Uterus (tissue), 4 donors: Measurements from ENCODE around the gene YBX2. TPM values are rescaled to one million over a fixed set of nuclear protein-coding genes. Genes with fewer than 3 reads are reported as not detected.
A peak's percentile ranks its signal among the peaks of the same experiment; 100 is the strongest.

ENCODE experiments used
- DNase-seq, 2 donors: peaks; one replicate each; pipeline ENCODE4 v3.0.0-alpha.2; 2019 to 2020
- H3K27ac ChIP-seq, 2 donors: fragments of 200-600 bp; sonication (generic); 1 replicate in 1 of 2; 2 replicates in 1 of 2; pipeline ENCODE4 v1.5.1; 2016 to 2018
- H3K27me3 ChIP-seq, 2 donors: fragments of 200-600 bp; sonication (generic); one replicate each; pipeline ENCODE4 v1.5.1; 2018 to 2019; ENCODE audit warnings: control low read depth in 1 of 2
- H3K36me3 ChIP-seq, 2 donors: fragments of 200-600 bp; sonication (generic); one replicate each; pipeline ENCODE4 v1.5.1; 2019; ENCODE audit warnings: control low read depth in 1 of 2
- H3K4me1 ChIP-seq, 2 donors: fragments of 200-600 bp; sonication (generic); one replicate each; pipeline ENCODE4 v1.5.1; 2018 to 2019; ENCODE audit warnings: control low read depth in 1 of 2
- H3K4me3 ChIP-seq, 2 donors: fragments of 200-600 bp; sonication (generic); 1 replicate in 1 of 2; 2 replicates in 1 of 2; pipeline ENCODE4 v1.5.1; 2018 to 2019; ENCODE audit warnings: mild to moderate bottlenecking in 1 of 2
- H3K9me3 ChIP-seq, 2 donors: fragments of 200-600 bp; sonication (generic); one replicate each; pipeline ENCODE4 v1.5.1; 2019; ENCODE audit warnings: control low read depth in 1 of 2
- CTCF ChIP-seq, 4 experiments: fragments of 200-600 bp in 2 of 4; fragments of 450-650 bp in 2 of 4; sonication (generic) in 2 of 4; IDR thresholded peaks; one replicate each; pipeline ENCODE4 v1.5.1; 2016 to 2019; ENCODE audit warnings: antibody characterized with exemption in 4 of 4, mild to moderate bottlenecking in 2 of 4, moderate library complexity in 1 of 4
- POLR2A ChIP-seq, 2 donors: fragments of 450-650 bp; IDR thresholded peaks; one replicate each; pipeline ENCODE4 v1.6.1; 2016; ENCODE audit warnings: antibody characterized with exemption in 2 of 2, mild to moderate bottlenecking in 1 of 2, moderate library complexity in 1 of 2
- intact Hi-C: fragments of 100-400 bp; cut with DNase I; formaldehyde crosslinking; loops from one replicate; pipeline ENCODE4 v1.15.1; 2023; ENCODE audit warnings: low total_unique reads
- total RNA-seq, 4 donors: library from RNA; depleted of rRNA in 3 of 4; stranded (reverse); fragments of >200 nt in 3 of 4; gene quantifications; one replicate each; pipeline versions ENCODE4 v1.1.0 to v1.2.4, GENCODE V29; 2014 to 2023
- donor health status: DM: yes; HTN: yes; CAD: no.

YBX2 gene
- total RNA-seq, 4 donors from 2014 or later, result 2.4 to 4.4 TPM; not detected in 2

- Histone ChIP-seq H3K4me3 (peak within 1 kb of the TSS; percentile 34 to 42), H3K27me3 (no peaks in the 10 kb centered on the region), H3K36me3 (no peaks in the 10 kb centered on the region), H3K27ac (peak within 1 kb of the TSS; percentile 75 to 90), H3K4me1 (peaks cover 0 to 16% of the 10 kb centered on the region in 2 donors), H3K9me3 (no peaks in the 10 kb centered on the region)
- intact Hi-C loops, result loop anchor here (2.0 kb wide), 1 partner anchor 15 kb away; no protein-coding TSS in a partner anchor
- peak in 1 of 2 donors; percentile 31 for TF ChIP-seq POLR2A (IDR thresholded peaks at IDR 0.05)
- TF ChIP-seq CTCF (IDR thresholded peaks at IDR 0.05), result peak in 1 of 4 experiments; percentile 21
- DNase-seq, result peak; percentile 93 to 95
These were observed 13.1 kb downstream of the YBX2 start, which contains the start of gene SLC2A4 for GRCh38 chr17:7281074-7281952. Gene SLC2A4, plus strand, starts transcription at chr17:7281718. Its CDS starts 217 bp downstream, at chr17:7281935.

DNA sequence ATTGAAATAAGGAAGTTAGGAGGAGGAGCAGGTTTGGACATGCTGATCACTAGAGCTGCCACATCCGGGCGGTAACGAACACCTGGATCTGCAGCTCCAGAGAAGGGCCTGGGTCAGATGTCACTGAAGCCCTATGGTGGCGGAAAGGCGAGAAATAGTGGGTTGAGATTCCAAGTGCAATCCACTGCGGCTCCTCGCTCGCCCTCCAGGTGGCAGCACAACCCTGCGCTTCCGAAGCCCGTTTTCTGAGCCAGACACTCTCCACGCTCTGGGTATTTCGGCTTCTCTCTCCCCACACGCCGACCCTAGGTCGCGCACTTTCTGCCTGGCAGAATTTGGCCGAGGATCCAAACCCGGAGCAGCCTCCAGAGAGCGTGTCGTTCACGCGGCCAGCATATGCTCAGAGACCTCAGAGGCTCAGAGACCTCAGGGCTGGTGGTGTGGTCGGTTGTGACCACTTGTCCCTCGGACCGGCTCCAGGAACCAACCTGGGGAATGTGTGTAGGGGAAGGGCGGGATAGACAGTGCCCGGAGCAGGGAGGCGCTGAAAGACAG, 13.8 kb downstream of the YBX2 start:
- TF ChIP-seq POLR2A (IDR thresholded peaks at IDR 0.05), result no peak
- TF ChIP-seq CTCF (IDR thresholded peaks at IDR 0.05), result peak; percentile 94 to 98 (median 96)
- peak overlapping the region; percentile 75 to 90 for H3K27ac ChIP-seq
- peak overlapping the region; percentile 34 to 42 for H3K4me3 ChIP-seq
- H3K27me3 ChIP-seq, result no peaks in the 10 kb centered on the region
- no peaks in the 10 kb centered on the region for H3K36me3 ChIP-seq
- intact Hi-C loops, result loop anchor here (2.0 kb wide), 1 partner anchor 16 kb away; no protein-coding TSS in a partner anchor
- peak; percentile 77 to 87 for DNase-seq
- H3K9me3 ChIP-seq, result no peaks in the 10 kb centered on the region
- peaks cover 0 to 16% of the 10 kb centered on the region in 2 donors for H3K4me1 ChIP-seq

- TF ChIP-seq POLR2A (IDR thresholded peaks at IDR 0.05), result no peak
- TF ChIP-seq CTCF (IDR thresholded peaks at IDR 0.05), result no peak
- intact Hi-C loops, result no loop called here
- Histone ChIP-seq H3K9me3 (no peaks in the 10 kb centered on the region), H3K27ac (no peak overlapping the region), H3K27me3 (no peaks in the 10 kb centered on the region), H3K36me3 (no peaks in the 10 kb centered on the region), H3K4me3 (no peak overlapping the region), H3K4me1 (peaks cover 0 to 16% of the 10 kb centered on the region in 2 donors)
- no peak for DNase-seq
These were observed 15.0 kb downstream of the YBX2 start for GRCh38 chr17:7279448-7279847.

DNA sequence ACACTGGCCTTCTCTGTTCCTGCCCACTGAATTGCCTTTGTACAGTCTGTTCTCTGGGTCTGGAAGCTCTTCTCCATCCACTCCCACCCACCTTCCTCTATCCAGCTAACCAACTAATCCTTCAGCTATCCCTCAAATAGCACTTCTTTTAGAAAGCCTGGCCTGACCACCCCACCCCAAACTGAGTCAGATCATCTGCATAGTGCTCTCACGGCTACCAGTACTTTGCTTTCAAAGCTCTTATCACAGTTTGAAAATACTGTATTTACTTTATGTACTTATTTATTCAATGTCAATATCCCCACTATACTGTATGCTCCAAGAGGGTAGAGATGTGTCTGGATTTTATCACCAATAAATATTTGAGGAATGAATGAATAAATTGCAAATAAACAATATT, 27.7 kb downstream of the YBX2 start:
- TF ChIP-seq CTCF (IDR thresholded peaks at IDR 0.05) (no peak), POLR2A (IDR thresholded peaks at IDR 0.05) (no peak)
- Histone ChIP-seq H3K27me3 (peaks cover 14 to 17% of the 10 kb centered on the region in 2 donors), H3K4me1 (no peaks in the 10 kb centered on the region), H3K36me3 (no peaks in the 10 kb centered on the region), H3K9me3 (no peaks in the 10 kb centered on the region), H3K27ac (no peak overlapping the region), H3K4me3 (no peak overlapping the region)
- intact Hi-C loops, result no loop called here
- no peak for DNase-seq

- no peak overlapping the region for H3K4me3 ChIP-seq
- no peaks in the 10 kb centered on the region for H3K4me1 ChIP-seq
- H3K36me3 ChIP-seq, result no peaks in the 10 kb centered on the region
- peaks cover 21 to 27% of the 10 kb centered on the region in 2 donors for H3K27me3 ChIP-seq
- DNase-seq, result no peak
- no peak for TF ChIP-seq CTCF (IDR thresholded peaks at IDR 0.05)
- TF ChIP-seq POLR2A (IDR thresholded peaks at IDR 0.05), result no peak
- no peaks in the 10 kb centered on the region for H3K9me3 ChIP-seq
- intact Hi-C loops, result no loop called here
- H3K27ac ChIP-seq, result no peak overlapping the region
These were observed 30.7 kb downstream of the YBX2 start for GRCh38 chr17:7263801-7264078.
